H1 (cell line): ENCODE data around the gene CREG2. TPM values are rescaled to one million over a fixed set of nuclear protein-coding genes. Genes with fewer than 3 reads are reported as not detected.

Source experiments
- CTCF ChIA-PET: fragments of 300-600 bp; sonication (Branson Sonifier 250); formaldehyde crosslinking; loops from one replicate; lab custom pipeline; 2021; ENCODE audit not compliant: partially characterized antibody; lab: Charles Lee
- POLR2A ChIA-PET: fragments of 300-600 bp; sonication (Branson Sonifier 250); formaldehyde crosslinking; loops from one replicate; lab custom pipeline; 2021; ENCODE audit warnings: inconsistent platforms; ENCODE audit not compliant: partially characterized antibody; lab: Charles Lee
- DNase-seq, 2 experiments: peaks; one replicate each; pipeline versions ENCODE4 v3.0.0 to v3.0.0-alpha.2; 2010 to 2022; ENCODE audit warnings: low spot score in 2 of 2, low read depth in 1 of 2, mixed read lengths in 1 of 2
- FAIRE-seq: peaks from 2 replicates; lab custom pipeline; 2011; peaks lifted over from hg19 to GRCh38; lab: Jason Lieb, UNC
- H2AFZ ChIP-seq: 2 replicates; pipeline ENCODE4 v1.8.1; 2012; ENCODE audit warnings: low read length, inconsistent platforms
- H2AK5ac ChIP-seq: 2 replicates; pipeline ENCODE4 v1.6.1; 2013; ENCODE audit warnings: low read depth, low read length
- H2BK120ac ChIP-seq: replicated peaks from 2 replicates; pipeline ENCODE3; 2013; ENCODE audit warnings: low read depth, low read length, inconsistent platforms
- H2BK12ac ChIP-seq: 2 replicates; pipeline ENCODE4 v1.6.1; 2013; ENCODE audit warnings: low read depth, low read length
- H2BK15ac ChIP-seq: 2 replicates; pipeline ENCODE4 v1.6.1; 2013; ENCODE audit warnings: low read length
- H2BK20ac ChIP-seq: 2 replicates; pipeline ENCODE4 v1.6.1; 2013; ENCODE audit warnings: low read length
- H2BK5ac ChIP-seq: 2 replicates; pipeline ENCODE4 v1.6.1; 2013; ENCODE audit warnings: low read depth, low read length
- H3K14ac ChIP-seq: 2 replicates; pipeline ENCODE4 v1.6.1; 2013; ENCODE audit warnings: inconsistent platforms; ENCODE audit not compliant: insufficient read length
- H3K18ac ChIP-seq: 2 replicates; pipeline ENCODE4 v1.6.1; 2013; ENCODE audit warnings: low read length; ENCODE audit errors: extremely low read depth
- H3K23ac ChIP-seq: 2 replicates; pipeline ENCODE4 v1.6.1; 2013; ENCODE audit warnings: inconsistent platforms; ENCODE audit not compliant: insufficient read length
- H3K23me2 ChIP-seq: 2 replicates; pipeline ENCODE4 v1.6.1; 2013; ENCODE audit warnings: low read depth, low read length
- H3K27ac ChIP-seq: 2 replicates; pipeline ENCODE4 v1.6.1; 2011; ENCODE audit warnings: low read depth, low read length, inconsistent platforms
- H3K27me3 ChIP-seq, 4 experiments: replicated peaks in 1 of 4; 1 replicate in 1 of 4; 2 replicates in 3 of 4; pipeline versions ENCODE4 v1.6.1 to v1.8.1; 2011 to 2013; ENCODE audit warnings: low read length in 3 of 4, mild to moderate bottlenecking in 3 of 4, inconsistent platforms in 2 of 4, mixed read lengths in 2 of 4, moderate library complexity in 1 of 4; ENCODE audit not compliant: control insufficient read depth in 3 of 4, insufficient read depth in 3 of 4; ENCODE audit errors: extremely low read depth in 1 of 4
- H3K36me3 ChIP-seq, 4 experiments: 2 replicates each; pipeline versions ENCODE4 v1.6.1 to v1.8.1; 2011 to 2013; ENCODE audit warnings: mild to moderate bottlenecking in 4 of 4, low read length in 3 of 4, moderate library complexity in 2 of 4, control low read depth in 1 of 4, inconsistent platforms in 1 of 4; ENCODE audit not compliant: insufficient read depth in 4 of 4, control insufficient read depth in 2 of 4
- H3K4ac ChIP-seq: replicated peaks from 2 replicates; pipeline ENCODE3; 2013; ENCODE audit warnings: low read length, low read depth, mixed read lengths, inconsistent platforms; ENCODE audit not compliant: insufficient read length
- H3K4me1 ChIP-seq, 4 experiments: replicated peaks in 1 of 4; 1 replicate in 1 of 4; 2 replicates in 3 of 4; pipeline versions ENCODE4 v1.6.1 to v1.8.1; 2011 to 2013; ENCODE audit warnings: low read length in 3 of 4, inconsistent platforms in 2 of 4, mixed read lengths in 1 of 4; ENCODE audit not compliant: insufficient read depth in 4 of 4, control insufficient read depth in 3 of 4
- H3K4me2 ChIP-seq, 2 experiments: 2 replicates each; pipeline versions ENCODE4 v1.6.1 to v1.8.1; 2011 to 2013; ENCODE audit warnings: low read depth in 2 of 2, low read length in 2 of 2, control low read depth in 1 of 2, inconsistent platforms in 1 of 2, mild to moderate bottlenecking in 1 of 2; ENCODE audit not compliant: insufficient read depth in 1 of 2
- H3K4me3 ChIP-seq, 4 experiments: fragments of 200-600, 300-600 bp in 1 of 4; sonication (generic), shearing (Covaris generic), sonication (Bioruptor Twin) in 1 of 4; 2 replicates each; pipeline versions ENCODE4 v1.5.1 to v1.8.1; 2011 to 2016; ENCODE audit warnings: low read length in 4 of 4, low read depth in 3 of 4, control low read depth in 2 of 4, inconsistent platforms in 2 of 4, mild to moderate bottlenecking in 2 of 4, mixed read lengths in 1 of 4, moderate library complexity in 1 of 4; ENCODE audit not compliant: insufficient read depth in 2 of 4; ENCODE audit errors: extremely low read depth in 1 of 4
- H3K56ac ChIP-seq: replicated peaks from 2 replicates; pipeline ENCODE3; 2013; ENCODE audit warnings: low read depth, mild to moderate bottlenecking, mixed read lengths, low read length, inconsistent platforms; ENCODE audit not compliant: insufficient read length
- H3K79me1 ChIP-seq: 2 replicates; pipeline ENCODE4 v1.6.1; 2013; ENCODE audit warnings: low read depth, low read length, control low read depth
- H3K79me2 ChIP-seq, 2 experiments: 2 replicates each; pipeline versions ENCODE4 v1.6.1 to v1.8.1; 2012 to 2013; ENCODE audit warnings: low read length in 2 of 2, mild to moderate bottlenecking in 2 of 2, inconsistent platforms in 1 of 2; ENCODE audit not compliant: insufficient read depth in 2 of 2, control insufficient read depth in 1 of 2
- H3K9ac ChIP-seq, 4 experiments: replicated peaks in 1 of 4; 1 replicate in 1 of 4; 2 replicates in 3 of 4; pipeline versions ENCODE4 v1.6.1 to v1.8.1; 2011 to 2013; ENCODE audit warnings: low read depth in 3 of 4, low read length in 3 of 4, control low read depth in 2 of 4, mild to moderate bottlenecking in 2 of 4, moderate library complexity in 2 of 4, inconsistent platforms in 1 of 4; ENCODE audit errors: extremely low read depth in 1 of 4
- H3K9me3 ChIP-seq, 2 experiments: 2 replicates each; pipeline versions ENCODE4 v1.6.1 to v1.8.1; 2012 to 2013; ENCODE audit warnings: mild to moderate bottlenecking in 2 of 2, moderate library complexity in 2 of 2, control low read depth in 1 of 2, inconsistent platforms in 1 of 2, low read depth in 1 of 2, low read length in 1 of 2, mixed read lengths in 1 of 2; ENCODE audit not compliant: insufficient read depth in 2 of 2
- H4K20me1 ChIP-seq, 2 experiments: replicated peaks in 1 of 2; 2 replicates each; pipeline versions ENCODE3 to v1.8.1; 2011 to 2013; ENCODE audit warnings: inconsistent platforms in 2 of 2, low read length in 2 of 2, mild to moderate bottlenecking in 1 of 2; ENCODE audit not compliant: insufficient read depth in 2 of 2, control insufficient read depth in 1 of 2
- H4K5ac ChIP-seq: 2 replicates; pipeline ENCODE4 v1.6.1; 2013; ENCODE audit warnings: low read length, low read depth, mixed read lengths, inconsistent platforms; ENCODE audit not compliant: insufficient read length
- H4K8ac ChIP-seq: 2 replicates; pipeline ENCODE4 v1.8.0; 2013; ENCODE audit warnings: mild to moderate bottlenecking, moderate library complexity, low read length, inconsistent platforms; ENCODE audit not compliant: insufficient read depth; ENCODE audit errors: extremely low read depth
- H4K91ac ChIP-seq: replicated peaks from 2 replicates; pipeline ENCODE3; 2013; ENCODE audit warnings: low read length, mixed read lengths, inconsistent platforms; ENCODE audit not compliant: insufficient read length
- ASH2L ChIP-seq: fragments of 200-600, 300-600 bp; sonication (generic); IDR thresholded peaks from one replicate; pipeline ENCODE4 v1.7.1; 2017; ENCODE audit warnings: low read length
- CBX5 ChIP-seq: fragments of 300-800, 300-1000 bp; sonication (generic); IDR thresholded peaks from 2 replicates; pipeline ENCODE4 v1.7.1; 2016; ENCODE audit warnings: antibody characterized with exemption, low read length, low read depth
- KDM1A ChIP-seq: fragments of 200-600, 300-600 bp; sonication (generic); IDR thresholded peaks from 2 replicates; pipeline ENCODE4 v1.7.1; 2016; ENCODE audit warnings: mild to moderate bottlenecking, low read length, borderline replicate concordance
- RAD21 ChIP-seq, 2 experiments: IDR thresholded peaks in 1 of 2; conservative IDR thresholded peaks in 1 of 2; 2 replicates each; pipeline ENCODE4 v1.6.1; 2011; ENCODE audit warnings: low read depth in 2 of 2, low read length in 2 of 2, improper control_type of control experiment in 1 of 2, inconsistent platforms in 1 of 2, mild to moderate bottlenecking in 1 of 2, moderate library complexity in 1 of 2
- YY1 ChIP-seq: IDR thresholded peaks from 2 replicates; pipeline ENCODE4 v1.6.1; 2011; ENCODE audit warnings: low read depth, mild to moderate bottlenecking, low read length
- WGBS, 2 experiments: shearing (Covaris generic) in 1 of 2; methylation state at CpG; one replicate each; pipeline versions ENCODE4 v1.1.6 to v1.1.7; 2013 to 2015; ENCODE audit warnings: low lambda C conversion rate in 2 of 2, mixed read lengths in 2 of 2, inconsistent platforms in 1 of 2, low coverage in 1 of 2, missing lambda C conversion rate in 1 of 2; ENCODE audit not compliant: insufficient replicate concordance in 2 of 2, insufficient coverage in 1 of 2, insufficient read length in 1 of 2; ENCODE audit errors: extremely low coverage in 1 of 2, missing lambda C conversion rate in 1 of 2; 5-methylcytosine and 5-hydroxymethylcytosine counted together
- polyA plus RNA-seq, 7 experiments: library from polyadenylated mRNA; depleted of rRNA in 3 of 7; stranded (reverse) in 5 of 7; unstranded in 2 of 7; fragments of >200 nt in 5 of 7; fragments of 200-250 nt in 2 of 7; gene quantifications; 1 replicate in 5 of 7; 2 replicates in 1 of 7; 4 replicates in 1 of 7; pipeline versions ENCODE4 v1.2.1 to v1.2.3, GENCODE V29; 2011 to 2013; ENCODE audit warnings: missing spikeins in 2 of 7, mixed read lengths in 2 of 7
- total RNA-seq: library from RNA; stranded (reverse); fragmentation: NEBNext Ultra II Directional; extraction: Animal tissue kit (Norgen Biotek cat#: 25700); gene quantifications from 2 replicates; pipeline ENCODE4 v1.2.1, GENCODE V29; 2021
- TF ChIP-seq, protein P1 (sequence below), 3 experiments: IDR thresholded peaks; 1 replicate in 2 of 3; 2 replicates in 1 of 3; pipeline versions ENCODE4 v1.5.1 to v1.6.1; 2011; ENCODE audit warnings: low read length in 3 of 3, mild to moderate bottlenecking in 3 of 3, inconsistent platforms in 2 of 3, low read depth in 1 of 3, moderate library complexity in 1 of 3; ENCODE audit not compliant: insufficient read depth in 1 of 3; ENCODE audit errors: control extremely low read depth in 1 of 3

The CREG2 gene
- total and polyA plus RNA-seq, 2 of the 8 experiments (the other 6 are each of a cell fraction or from before 2014, with no cell fraction given): 2.0 to 2.2 TPM

GRCh38 chr2:101419096-101419663 is 31.9 kb upstream of the CREG2 start:
- no peak overlapping the region for H3K27ac ChIP-seq
- no peak overlapping the region for H2BK12ac ChIP-seq
- FAIRE-seq (peak; percentile 58), DNase-seq (peak in 1 of 2 experiments; percentile 53)
- no peak overlapping the region for H2BK120ac ChIP-seq
- no peak overlapping the region for H3K56ac ChIP-seq
- ChIA-PET CTCF (interaction anchor here (0.6 to 6.1 kb wide), 46 partner anchors 8 to 412 kb away, joined by 3 to 32 read pairs (median 4); partner anchors contain the start of gene MAP4K4), POLR2A (interaction anchor here (0.7 to 1.1 kb wide), 2 partner anchors 9 to 365 kb away, joined by 3 to 4 read pairs; no protein-coding TSS in a partner anchor)
- 83% methylated on average over 10 of the region's 10 CpGs; no CpG with 5 or more reads in 1 of the 2 experiments for WGBS, 2 experiments
- H3K79me1 ChIP-seq: no peaks in the 10 kb centered on the region
- H4K20me1 ChIP-seq: peaks cover 0 to 3% of the 10 kb centered on the region in 2 experiments
- H3K23ac ChIP-seq: no peak overlapping the region
- no peak overlapping the region for H4K8ac ChIP-seq
- no peaks in the 10 kb centered on the region for H3K27me3 ChIP-seq
- no peaks in the 10 kb centered on the region for H3K36me3 ChIP-seq
- no peak overlapping the region for H2AK5ac ChIP-seq
- H2BK5ac ChIP-seq: no peak overlapping the region
- no peak overlapping the region for H3K4me3 ChIP-seq
- H3K79me2 ChIP-seq: no peaks in the 10 kb centered on the region
- no peak overlapping the region for H3K4me2 ChIP-seq
- H4K5ac ChIP-seq: no peak overlapping the region
- no peak overlapping the region for H2BK15ac ChIP-seq
- no peak overlapping the region for H3K4ac ChIP-seq
- 0 out of 2 replicates have a peak overlapping the region, but pooled peaks have one; percentile 80 for H2BK20ac ChIP-seq
- H2AFZ ChIP-seq: no peak overlapping the region
- no peak overlapping the region for H4K91ac ChIP-seq
- no peak overlapping the region for H3K9ac ChIP-seq
- H3K23me2 ChIP-seq: no peaks in the 10 kb centered on the region
- no peaks in the 10 kb centered on the region for H3K4me1 ChIP-seq
- peaks cover 0 to 6% of the 10 kb centered on the region in 2 experiments; a peak in 1 of 4 replicates for H3K9me3 ChIP-seq
- no peak overlapping the region for H3K18ac ChIP-seq
- no peak overlapping the region for H3K14ac ChIP-seq
- TF ChIP-seq CBX5: no peak
- no peak for TF ChIP-seq ASH2L
- peak; percentile 63 for TF ChIP-seq YY1
- TF ChIP-seq, protein P1, sequence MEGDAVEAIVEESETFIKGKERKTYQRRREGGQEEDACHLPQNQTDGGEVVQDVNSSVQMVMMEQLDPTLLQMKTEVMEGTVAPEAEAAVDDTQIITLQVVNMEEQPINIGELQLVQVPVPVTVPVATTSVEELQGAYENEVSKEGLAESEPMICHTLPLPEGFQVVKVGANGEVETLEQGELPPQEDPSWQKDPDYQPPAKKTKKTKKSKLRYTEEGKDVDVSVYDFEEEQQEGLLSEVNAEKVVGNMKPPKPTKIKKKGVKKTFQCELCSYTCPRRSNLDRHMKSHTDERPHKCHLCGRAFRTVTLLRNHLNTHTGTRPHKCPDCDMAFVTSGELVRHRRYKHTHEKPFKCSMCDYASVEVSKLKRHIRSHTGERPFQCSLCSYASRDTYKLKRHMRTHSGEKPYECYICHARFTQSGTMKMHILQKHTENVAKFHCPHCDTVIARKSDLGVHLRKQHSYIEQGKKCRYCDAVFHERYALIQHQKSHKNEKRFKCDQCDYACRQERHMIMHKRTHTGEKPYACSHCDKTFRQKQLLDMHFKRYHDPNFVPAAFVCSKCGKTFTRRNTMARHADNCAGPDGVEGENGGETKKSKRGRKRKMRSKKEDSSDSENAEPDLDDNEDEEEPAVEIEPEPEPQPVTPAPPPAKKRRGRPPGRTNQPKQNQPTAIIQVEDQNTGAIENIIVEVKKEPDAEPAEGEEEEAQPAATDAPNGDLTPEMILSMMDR (IDR thresholded peaks at IDR 0.05; ENCODE audit: control extremely low read depth in 1 of 3, insufficient read depth in 1 of 3, low read depth in 1 of 3, low read length in 3 of 3): peak; percentile 5 to 64 (median 64)
- TF ChIP-seq RAD21 (IDR thresholded peaks at IDR 0.05 in 1 of 2, conservative IDR thresholded peaks at IDR 0.05 in 1 of 2; ENCODE audit: low read depth in 2 of 2, low read length in 2 of 2): peak; percentile 91
- peak; percentile 46; the same call in 1 of the 2 replicates for TF ChIP-seq KDM1A
